ENCODE measurements around the gene PARP1. TPM values are rescaled to one million over a fixed set of nuclear protein-coding genes. Genes with fewer than 3 reads are reported as not detected.

Gene PARP1
- polyA plus RNA-seq, 3 donors, result 17.7 to 30.0 (median 23.3) TPM

DNA sequence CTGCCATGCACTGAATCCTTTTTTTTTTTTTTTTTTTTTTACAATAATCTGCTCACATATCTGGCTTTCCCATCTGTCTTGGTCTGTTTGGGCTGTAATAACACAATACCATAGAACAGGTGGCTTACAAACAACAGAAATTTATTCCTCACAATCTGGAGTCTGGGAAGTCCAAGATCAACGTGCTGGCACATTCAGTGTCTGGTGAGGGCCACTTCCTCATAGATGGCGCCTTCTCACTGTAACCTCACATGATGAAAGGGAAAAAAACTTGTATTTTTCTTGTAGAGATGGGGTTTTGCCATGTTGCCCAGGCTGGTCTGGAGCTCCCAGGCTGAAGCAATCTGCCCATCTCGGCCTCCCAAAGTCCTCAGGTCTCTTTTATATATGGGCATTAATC lies 13.0 kb upstream of the PARP1 start:
- no peak overlapping the region for H3K4me3 Mint-ChIP-seq
- H3K79me2 ChIP-seq (ENCODE audit: insufficient read depth, low read length), result no peaks in the 10 kb centered on the region
- no peak overlapping the region for H3K27ac ChIP-seq (ENCODE audit: low read depth in 1 of 2, low read length in 2 of 2)
- WGBS (ENCODE audit: insufficient coverage), result no CpG with 5 or more reads among the region's 3 CpGs
- no peak overlapping the region for H2AFZ ChIP-seq (ENCODE audit: insufficient read depth, low read depth, low read length, poor library complexity, severe bottlenecking)
- no peak overlapping the region for H3K4me2 ChIP-seq (replicated peaks; ENCODE audit: extremely low read depth, low read length, poor library complexity, severe bottlenecking)
- no peaks in the 10 kb centered on the region for H3K36me3 Mint-ChIP-seq
- peaks cover 14% of the 10 kb centered on the region for H3K4me1 Mint-ChIP-seq
- TF ChIP-seq, protein P1, sequence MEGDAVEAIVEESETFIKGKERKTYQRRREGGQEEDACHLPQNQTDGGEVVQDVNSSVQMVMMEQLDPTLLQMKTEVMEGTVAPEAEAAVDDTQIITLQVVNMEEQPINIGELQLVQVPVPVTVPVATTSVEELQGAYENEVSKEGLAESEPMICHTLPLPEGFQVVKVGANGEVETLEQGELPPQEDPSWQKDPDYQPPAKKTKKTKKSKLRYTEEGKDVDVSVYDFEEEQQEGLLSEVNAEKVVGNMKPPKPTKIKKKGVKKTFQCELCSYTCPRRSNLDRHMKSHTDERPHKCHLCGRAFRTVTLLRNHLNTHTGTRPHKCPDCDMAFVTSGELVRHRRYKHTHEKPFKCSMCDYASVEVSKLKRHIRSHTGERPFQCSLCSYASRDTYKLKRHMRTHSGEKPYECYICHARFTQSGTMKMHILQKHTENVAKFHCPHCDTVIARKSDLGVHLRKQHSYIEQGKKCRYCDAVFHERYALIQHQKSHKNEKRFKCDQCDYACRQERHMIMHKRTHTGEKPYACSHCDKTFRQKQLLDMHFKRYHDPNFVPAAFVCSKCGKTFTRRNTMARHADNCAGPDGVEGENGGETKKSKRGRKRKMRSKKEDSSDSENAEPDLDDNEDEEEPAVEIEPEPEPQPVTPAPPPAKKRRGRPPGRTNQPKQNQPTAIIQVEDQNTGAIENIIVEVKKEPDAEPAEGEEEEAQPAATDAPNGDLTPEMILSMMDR (IDR thresholded peaks at IDR 0.05), result no peak
- H3K4me3 ChIP-seq (replicated peaks in 1 of 3; ENCODE audit: low read depth in 2 of 3, low read length in 3 of 3), result no peak overlapping the region
- H3K27me3 ChIP-seq (ENCODE audit: control insufficient read depth in 2 of 2, insufficient read depth in 2 of 2, low read length in 2 of 2), result peaks cover 4 to 6% of the 10 kb centered on the region in 2 donors
- intact Hi-C loops (cut with micrococcal nuclease), result no loop called here
- H3K4me1 ChIP-seq (ENCODE audit: control insufficient read depth in 1 of 2, insufficient read depth in 2 of 2, low read length in 2 of 2), result no peaks in the 10 kb centered on the region
- no peak overlapping the region for H3K27ac Mint-ChIP-seq
- no peak overlapping the region for H3K9ac ChIP-seq (ENCODE audit: insufficient read depth, low read length, poor library complexity, severe bottlenecking)
- no peaks in the 10 kb centered on the region for H3K9me3 ChIP-seq (replicated peaks in 1 of 2; ENCODE audit: control insufficient read depth in 1 of 2, insufficient read depth in 1 of 2, low read length in 2 of 2)
- no peaks in the 10 kb centered on the region for H4K20me1 ChIP-seq (ENCODE audit: insufficient read depth, low read length)
- no peak for DNase-seq
- H3K27me3 Mint-ChIP-seq (ENCODE audit: low read depth in 3 of 3), result peaks cover 4 to 10% (median 4%) of the 10 kb centered on the region in 3 donors
- peaks cover 0 to 2% (median 0%) of the 10 kb centered on the region in 7 donors for H3K9me3 Mint-ChIP-seq
- H3K36me3 ChIP-seq (replicated peaks in 1 of 2; ENCODE audit: control insufficient read depth in 1 of 2, insufficient read depth in 2 of 2, low read length in 2 of 2), result no peaks in the 10 kb centered on the region

DNA sequence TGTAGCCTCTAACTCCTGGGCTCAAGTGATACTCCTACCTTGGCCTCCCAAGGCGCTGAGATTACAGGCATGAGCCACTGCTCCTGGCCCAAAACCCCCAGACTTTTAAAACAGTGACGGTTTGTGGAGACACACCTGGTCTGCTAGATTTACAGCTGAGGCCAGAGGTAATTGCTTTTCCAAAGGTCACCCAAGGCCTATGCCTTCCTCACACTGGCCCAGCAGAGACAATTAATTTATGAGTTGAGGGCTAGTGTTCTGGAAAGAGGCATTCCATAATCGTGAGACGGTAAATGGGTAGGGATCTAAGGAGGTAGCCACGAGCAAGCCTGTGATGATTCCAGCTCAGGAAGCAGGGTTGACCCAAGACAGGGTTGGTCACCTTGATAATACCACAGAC lies 12.4 kb upstream of the PARP1 start:
- Histone ChIP-seq H4K20me1 (ENCODE audit: insufficient read depth, low read length) (no peaks in the 10 kb centered on the region), H3K4me3 (replicated peaks in 1 of 3; ENCODE audit: low read depth in 2 of 3, low read length in 3 of 3) (no peak overlapping the region), H3K9ac (ENCODE audit: insufficient read depth, low read length, poor library complexity, severe bottlenecking) (no peak overlapping the region), H3K36me3 (replicated peaks in 1 of 2; ENCODE audit: control insufficient read depth in 1 of 2, insufficient read depth in 2 of 2, low read length in 2 of 2) (no peaks in the 10 kb centered on the region), H3K4me1 (ENCODE audit: control insufficient read depth in 1 of 2, insufficient read depth in 2 of 2, low read length in 2 of 2) (no peaks in the 10 kb centered on the region), H3K9me3 (replicated peaks in 1 of 2; ENCODE audit: control insufficient read depth in 1 of 2, insufficient read depth in 1 of 2, low read length in 2 of 2) (no peaks in the 10 kb centered on the region), H3K27ac (ENCODE audit: low read depth in 1 of 2, low read length in 2 of 2) (no peak overlapping the region), H2AFZ (ENCODE audit: insufficient read depth, low read depth, low read length, poor library complexity, severe bottlenecking) (no peak overlapping the region), H3K79me2 (ENCODE audit: insufficient read depth, low read length) (no peaks in the 10 kb centered on the region), H3K4me2 (replicated peaks; ENCODE audit: extremely low read depth, low read length, poor library complexity, severe bottlenecking) (no peak overlapping the region), H3K27me3 (ENCODE audit: control insufficient read depth in 2 of 2, insufficient read depth in 2 of 2, low read length in 2 of 2) (peaks cover 4 to 6% of the 10 kb centered on the region in 2 donors)
- H3K4me3 Mint-ChIP-seq, result no peak overlapping the region
- TF ChIP-seq, protein P1 (IDR thresholded peaks at IDR 0.05), result no peak
- peaks cover 0 to 5% (median 0%) of the 10 kb centered on the region in 3 donors for H3K27me3 Mint-ChIP-seq (ENCODE audit: low read depth in 3 of 3)
- no peak overlapping the region for H3K27ac Mint-ChIP-seq
- intact Hi-C loops (cut with micrococcal nuclease), result no loop called here
- H3K9me3 Mint-ChIP-seq, result no peaks in the 10 kb centered on the region
- peaks cover 8% of the 10 kb centered on the region for H3K4me1 Mint-ChIP-seq
- H3K36me3 Mint-ChIP-seq, result no peaks in the 10 kb centered on the region
- DNase-seq, result no peak
- no CpG with 5 or more reads among the region's 5 CpGs for WGBS (ENCODE audit: insufficient coverage)

Data from CD14-positive monocyte (primary cell).